ENCODE results near the gene CD8B.

Gene CD8B

DNA sequence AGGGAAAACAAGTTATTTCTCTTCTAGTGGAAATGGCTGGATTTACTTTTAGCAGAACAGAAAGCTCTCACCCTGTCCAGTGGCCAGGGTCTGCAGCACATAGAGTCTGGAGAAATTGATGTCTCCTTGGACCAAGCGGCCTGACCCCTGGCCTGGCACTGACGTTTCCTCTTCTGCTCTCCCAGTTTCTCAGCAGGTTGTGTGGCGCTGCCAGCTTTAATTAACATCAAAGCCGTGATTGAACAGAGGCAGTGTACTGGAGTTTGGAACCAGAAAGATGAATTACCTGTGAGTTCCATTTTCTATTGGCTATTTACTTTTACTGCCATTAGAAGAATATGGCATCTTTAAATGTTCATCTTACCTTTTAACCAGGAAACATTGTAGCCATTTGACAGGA lies 91.8 kb downstream of the CD8B start:
- DNase-seq (ENCODE audit: low spot score) = no peak
- TF ChIP-seq, protein P1, sequence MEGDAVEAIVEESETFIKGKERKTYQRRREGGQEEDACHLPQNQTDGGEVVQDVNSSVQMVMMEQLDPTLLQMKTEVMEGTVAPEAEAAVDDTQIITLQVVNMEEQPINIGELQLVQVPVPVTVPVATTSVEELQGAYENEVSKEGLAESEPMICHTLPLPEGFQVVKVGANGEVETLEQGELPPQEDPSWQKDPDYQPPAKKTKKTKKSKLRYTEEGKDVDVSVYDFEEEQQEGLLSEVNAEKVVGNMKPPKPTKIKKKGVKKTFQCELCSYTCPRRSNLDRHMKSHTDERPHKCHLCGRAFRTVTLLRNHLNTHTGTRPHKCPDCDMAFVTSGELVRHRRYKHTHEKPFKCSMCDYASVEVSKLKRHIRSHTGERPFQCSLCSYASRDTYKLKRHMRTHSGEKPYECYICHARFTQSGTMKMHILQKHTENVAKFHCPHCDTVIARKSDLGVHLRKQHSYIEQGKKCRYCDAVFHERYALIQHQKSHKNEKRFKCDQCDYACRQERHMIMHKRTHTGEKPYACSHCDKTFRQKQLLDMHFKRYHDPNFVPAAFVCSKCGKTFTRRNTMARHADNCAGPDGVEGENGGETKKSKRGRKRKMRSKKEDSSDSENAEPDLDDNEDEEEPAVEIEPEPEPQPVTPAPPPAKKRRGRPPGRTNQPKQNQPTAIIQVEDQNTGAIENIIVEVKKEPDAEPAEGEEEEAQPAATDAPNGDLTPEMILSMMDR (IDR thresholded peaks at IDR 0.05; ENCODE audit: extremely low read depth, missing control alignments) = no peak

DNA sequence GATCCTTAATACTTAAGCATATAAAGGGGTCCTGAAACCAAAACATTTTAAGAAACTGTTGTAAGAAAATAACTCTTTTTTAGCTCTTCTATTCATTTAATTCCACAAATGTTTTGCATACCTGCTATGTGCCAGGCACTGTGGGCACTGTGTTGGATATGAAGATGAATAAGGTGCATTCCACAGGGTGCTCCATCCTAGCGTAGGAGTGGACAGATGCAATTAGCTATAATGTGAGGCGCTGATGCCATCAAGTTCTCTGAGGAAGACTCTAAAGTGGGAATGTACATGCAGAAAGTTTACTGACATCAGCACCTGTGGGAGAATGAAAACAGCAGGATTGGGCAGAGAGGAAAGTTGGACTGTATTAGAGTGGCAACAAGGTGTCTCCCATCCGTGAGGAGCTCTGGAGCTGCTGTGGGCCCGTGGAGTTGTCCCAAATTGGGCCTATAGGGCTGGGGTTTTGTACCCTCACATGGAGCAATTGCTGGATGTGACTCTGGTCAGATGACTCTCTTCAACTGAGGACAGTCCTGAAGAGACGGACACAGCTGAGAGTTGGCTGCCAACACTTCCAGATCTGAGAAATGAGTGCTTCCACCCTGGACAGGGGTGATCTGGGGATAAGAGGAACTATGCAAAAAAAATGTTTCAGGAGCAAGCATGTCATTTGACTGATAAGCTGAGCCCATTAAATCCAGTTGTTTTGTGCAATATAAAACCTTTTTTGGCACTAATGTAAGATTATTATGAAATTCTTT lies 93.3 kb downstream of the CD8B start:
- TF ChIP-seq, protein P1 (IDR thresholded peaks at IDR 0.05; ENCODE audit: extremely low read depth, missing control alignments) = no peak
- DNase-seq (ENCODE audit: low spot score) = no peak

Data from GM20000 (cell line).